ENCODE results near the gene TNC. TPM values are rescaled to one million over a fixed set of nuclear protein-coding genes. Genes with fewer than 3 reads are reported as not detected.

The TNC gene
- polyA plus RNA-seq, 3 donors = 0.02 TPM; not detected in 2

DNA sequence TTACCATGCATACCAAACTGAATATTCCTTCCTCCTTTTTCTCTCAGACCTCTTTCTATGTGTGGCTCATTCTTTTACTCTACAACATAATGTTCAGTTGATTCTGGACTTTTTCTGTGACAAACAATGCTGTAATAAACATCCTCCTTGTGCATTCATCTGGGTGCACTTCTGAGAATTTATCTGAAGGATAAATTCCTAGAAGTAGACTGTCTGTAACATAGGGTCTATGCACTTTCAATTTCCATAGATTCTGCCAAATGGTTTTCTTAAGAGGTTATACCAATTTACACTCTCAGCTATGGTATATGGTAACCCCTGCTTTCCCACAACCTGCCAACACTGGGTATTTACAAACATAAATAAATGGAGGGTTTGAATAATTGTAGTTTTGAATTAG lies 24.1 kb upstream of the TNC start:
- Mint-ChIP-seq H3K27me3 (ENCODE audit: low read depth in 3 of 3) (peaks cover 0 to 2% (median 0%) of the 10 kb centered on the region in 3 donors), H3K36me3 (no peaks in the 10 kb centered on the region), H3K27ac (no peak overlapping the region), H3K4me3 (no peak overlapping the region), H3K4me1 (no peaks in the 10 kb centered on the region), H3K9me3 (peaks cover 0 to 2% (median 0%) of the 10 kb centered on the region in 7 donors)
- no peak for DNase-seq
- no peaks in the 10 kb centered on the region for H3K4me1 ChIP-seq (ENCODE audit: control insufficient read depth in 1 of 2, insufficient read depth in 2 of 2, low read length in 2 of 2)
- intact Hi-C loops (cut with micrococcal nuclease) = no loop called here
- H3K36me3 ChIP-seq (replicated peaks in 1 of 2; ENCODE audit: control insufficient read depth in 1 of 2, insufficient read depth in 2 of 2, low read length in 2 of 2) = no peaks in the 10 kb centered on the region
- no peak overlapping the region for H3K27ac ChIP-seq (ENCODE audit: low read depth in 1 of 2, low read length in 2 of 2)
- H3K4me2 ChIP-seq (replicated peaks; ENCODE audit: extremely low read depth, low read length, poor library complexity, severe bottlenecking) = no peak overlapping the region
- no peaks in the 10 kb centered on the region for H3K27me3 ChIP-seq (ENCODE audit: control insufficient read depth in 2 of 2, insufficient read depth in 2 of 2, low read length in 2 of 2)
- H4K20me1 ChIP-seq (ENCODE audit: insufficient read depth, low read length) = no peaks in the 10 kb centered on the region
- no peaks in the 10 kb centered on the region for H3K9me3 ChIP-seq (replicated peaks in 1 of 2; ENCODE audit: control insufficient read depth in 1 of 2, insufficient read depth in 1 of 2, low read length in 2 of 2)
- H3K4me3 ChIP-seq (replicated peaks in 1 of 3; ENCODE audit: low read depth in 2 of 3, low read length in 3 of 3) = no peak overlapping the region
- H3K79me2 ChIP-seq (ENCODE audit: insufficient read depth, low read length) = no peaks in the 10 kb centered on the region
- no peak overlapping the region for H3K9ac ChIP-seq (ENCODE audit: insufficient read depth, low read length, poor library complexity, severe bottlenecking)
- no peak overlapping the region for H2AFZ ChIP-seq (ENCODE audit: insufficient read depth, low read depth, low read length, poor library complexity, severe bottlenecking)
- TF ChIP-seq, protein P1, sequence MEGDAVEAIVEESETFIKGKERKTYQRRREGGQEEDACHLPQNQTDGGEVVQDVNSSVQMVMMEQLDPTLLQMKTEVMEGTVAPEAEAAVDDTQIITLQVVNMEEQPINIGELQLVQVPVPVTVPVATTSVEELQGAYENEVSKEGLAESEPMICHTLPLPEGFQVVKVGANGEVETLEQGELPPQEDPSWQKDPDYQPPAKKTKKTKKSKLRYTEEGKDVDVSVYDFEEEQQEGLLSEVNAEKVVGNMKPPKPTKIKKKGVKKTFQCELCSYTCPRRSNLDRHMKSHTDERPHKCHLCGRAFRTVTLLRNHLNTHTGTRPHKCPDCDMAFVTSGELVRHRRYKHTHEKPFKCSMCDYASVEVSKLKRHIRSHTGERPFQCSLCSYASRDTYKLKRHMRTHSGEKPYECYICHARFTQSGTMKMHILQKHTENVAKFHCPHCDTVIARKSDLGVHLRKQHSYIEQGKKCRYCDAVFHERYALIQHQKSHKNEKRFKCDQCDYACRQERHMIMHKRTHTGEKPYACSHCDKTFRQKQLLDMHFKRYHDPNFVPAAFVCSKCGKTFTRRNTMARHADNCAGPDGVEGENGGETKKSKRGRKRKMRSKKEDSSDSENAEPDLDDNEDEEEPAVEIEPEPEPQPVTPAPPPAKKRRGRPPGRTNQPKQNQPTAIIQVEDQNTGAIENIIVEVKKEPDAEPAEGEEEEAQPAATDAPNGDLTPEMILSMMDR (IDR thresholded peaks at IDR 0.05) = no peak

DNA sequence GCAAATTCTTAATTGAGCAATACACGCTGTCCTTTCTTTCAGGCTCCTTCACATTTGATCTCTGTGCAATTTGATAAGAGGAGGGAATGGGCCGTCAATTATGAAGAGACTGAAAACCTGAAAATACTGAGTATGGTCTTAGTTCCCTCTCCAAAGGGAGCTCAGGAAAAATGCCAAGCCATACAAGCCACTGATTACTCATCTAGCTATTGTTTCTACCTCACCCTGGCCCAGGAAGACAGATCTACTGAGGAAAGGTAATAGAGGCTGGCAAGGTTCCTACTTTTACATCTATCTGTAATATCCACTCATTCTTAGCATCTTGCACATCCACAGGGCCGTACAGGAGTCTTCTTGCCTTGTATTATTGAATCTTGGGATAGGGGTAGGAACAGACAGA lies 23.7 kb upstream of the TNC start:
- H3K36me3 Mint-ChIP-seq = no peaks in the 10 kb centered on the region
- WGBS (ENCODE audit: insufficient coverage) = 100% methylated on average over 1 of the region's 3 CpGs

More for the DNA sequence above, 23.7 kb upstream of the TNC start:
- Histone ChIP-seq H3K79me2 (ENCODE audit: insufficient read depth, low read length) (no peaks in the 10 kb centered on the region), H4K20me1 (ENCODE audit: insufficient read depth, low read length) (no peaks in the 10 kb centered on the region), H3K4me3 (replicated peaks in 1 of 3; ENCODE audit: low read depth in 2 of 3, low read length in 3 of 3) (no peak overlapping the region), H2AFZ (ENCODE audit: insufficient read depth, low read depth, low read length, poor library complexity, severe bottlenecking) (no peak overlapping the region), H3K9ac (ENCODE audit: insufficient read depth, low read length, poor library complexity, severe bottlenecking) (no peak overlapping the region), H3K27ac (ENCODE audit: low read depth in 1 of 2, low read length in 2 of 2) (no peak overlapping the region), H3K27me3 (ENCODE audit: control insufficient read depth in 2 of 2, insufficient read depth in 2 of 2, low read length in 2 of 2) (no peaks in the 10 kb centered on the region), H3K4me1 (ENCODE audit: control insufficient read depth in 1 of 2, insufficient read depth in 2 of 2, low read length in 2 of 2) (no peaks in the 10 kb centered on the region), H3K4me2 (replicated peaks; ENCODE audit: extremely low read depth, low read length, poor library complexity, severe bottlenecking) (no peak overlapping the region), H3K9me3 (replicated peaks in 1 of 2; ENCODE audit: control insufficient read depth in 1 of 2, insufficient read depth in 1 of 2, low read length in 2 of 2) (no peaks in the 10 kb centered on the region), H3K36me3 (replicated peaks in 1 of 2; ENCODE audit: control insufficient read depth in 1 of 2, insufficient read depth in 2 of 2, low read length in 2 of 2) (no peaks in the 10 kb centered on the region)
- no peak for DNase-seq
- no peak overlapping the region for H3K27ac Mint-ChIP-seq
- H3K9me3 Mint-ChIP-seq = peaks cover 0 to 5% (median 0%) of the 10 kb centered on the region in 7 donors
- H3K4me3 Mint-ChIP-seq = no peak overlapping the region
- H3K4me1 Mint-ChIP-seq = no peaks in the 10 kb centered on the region
- peaks cover 0 to 5% (median 3%) of the 10 kb centered on the region in 3 donors for H3K27me3 Mint-ChIP-seq (ENCODE audit: low read depth in 3 of 3)
- TF ChIP-seq, protein P1 (IDR thresholded peaks at IDR 0.05) = no peak
- intact Hi-C loops (cut with micrococcal nuclease) = no loop called here
